GM13976 (cell line): ENCODE data around the gene TRNP1.

Source experiments
- DNase-seq: peaks from one replicate; pipeline ENCODE4 v3.0.0; 2012; ENCODE audit warnings: low spot score
- CTCF ChIP-seq: IDR thresholded peaks from 2 replicates; pipeline ENCODE4 v1.5.1; 2012; ENCODE audit warnings: borderline replicate concordance, mild to moderate bottlenecking; ENCODE audit not compliant: insufficient read depth; ENCODE audit errors: extremely low read depth, missing control alignments, control extremely low read depth
- in situ Hi-C: fragments of 300-500 bp; cut with MboI; formaldehyde crosslinking; loops from one replicate; pipeline ENCODE4 v1.12.0; 2022; ENCODE audit warnings: low sequenced_read_pairs, mixed read lengths, inconsistent platforms; ENCODE audit not compliant: unreplicated experiment

TRNP1 gene

DNA sequence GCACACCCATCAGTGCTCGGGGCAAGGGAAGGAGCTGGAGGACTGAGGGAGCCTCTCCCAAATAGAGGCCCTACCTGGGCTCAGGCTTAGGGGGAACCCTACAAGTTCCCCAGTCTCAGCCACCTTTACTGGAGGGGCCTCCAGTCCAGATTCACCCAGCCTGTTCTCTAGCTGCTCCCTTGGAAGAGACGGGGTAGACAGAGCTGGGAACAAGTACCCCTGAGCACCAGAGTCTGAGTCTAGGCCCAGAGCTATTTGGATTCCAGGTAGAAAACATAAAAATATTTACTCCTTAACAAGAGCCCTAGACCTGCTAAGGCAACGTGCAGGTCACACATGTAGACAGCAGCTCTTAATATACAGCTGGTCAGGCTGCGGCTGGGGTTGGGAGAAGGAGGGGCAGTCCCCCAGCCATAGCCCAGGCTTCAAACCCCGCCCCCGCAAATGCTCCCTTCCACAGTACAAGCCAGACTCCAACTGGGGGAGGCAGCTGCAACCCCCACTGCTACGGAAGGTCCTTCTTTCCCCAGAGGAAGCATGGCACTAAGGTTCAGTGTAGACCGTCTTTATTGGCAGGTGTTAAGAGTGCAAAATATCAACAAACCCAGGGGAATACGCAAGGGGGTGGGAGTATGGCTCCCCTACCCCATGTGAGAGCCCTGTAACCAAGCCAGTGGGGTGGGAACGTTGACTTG is 11.1 kb downstream of the TRNP1 start:
- no peak for TF ChIP-seq CTCF
- in situ Hi-C loops = no loop called here
- no peak for DNase-seq

- in situ Hi-C loops = no loop called here
- DNase-seq = no peak
- TF ChIP-seq CTCF = no peak
These were observed 11.7 kb downstream of the TRNP1 start for GRCh38 chr1:27005166-27005530.

GRCh38 chr1:27005648-27006496 is 12.4 kb downstream of the TRNP1 start:
- no peak for TF ChIP-seq CTCF
- no peak for DNase-seq
- in situ Hi-C loops = no loop called here

DNA sequence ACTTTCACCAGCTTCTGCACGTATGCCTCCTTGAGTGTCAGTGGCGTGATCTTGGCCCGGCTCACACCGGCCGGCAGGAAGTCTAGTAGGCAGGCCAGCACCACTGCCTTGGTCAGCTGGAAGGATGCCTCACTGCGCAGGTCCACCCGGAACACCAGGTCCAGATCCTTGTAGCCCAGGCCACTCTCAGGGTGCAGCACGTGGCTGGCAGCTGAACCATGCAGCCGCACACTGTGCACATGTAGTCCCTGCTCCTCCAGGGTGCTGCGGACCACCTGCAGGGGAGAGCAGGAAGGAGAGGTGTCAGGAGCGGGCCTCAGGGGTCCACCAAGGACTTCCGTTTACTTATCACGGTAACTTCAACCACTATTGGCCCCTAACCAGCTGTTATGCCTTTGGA is 13.2 kb downstream of the TRNP1 start:
- in situ Hi-C loops = no loop called here
- DNase-seq = no peak
- TF ChIP-seq CTCF = no peak

DNA sequence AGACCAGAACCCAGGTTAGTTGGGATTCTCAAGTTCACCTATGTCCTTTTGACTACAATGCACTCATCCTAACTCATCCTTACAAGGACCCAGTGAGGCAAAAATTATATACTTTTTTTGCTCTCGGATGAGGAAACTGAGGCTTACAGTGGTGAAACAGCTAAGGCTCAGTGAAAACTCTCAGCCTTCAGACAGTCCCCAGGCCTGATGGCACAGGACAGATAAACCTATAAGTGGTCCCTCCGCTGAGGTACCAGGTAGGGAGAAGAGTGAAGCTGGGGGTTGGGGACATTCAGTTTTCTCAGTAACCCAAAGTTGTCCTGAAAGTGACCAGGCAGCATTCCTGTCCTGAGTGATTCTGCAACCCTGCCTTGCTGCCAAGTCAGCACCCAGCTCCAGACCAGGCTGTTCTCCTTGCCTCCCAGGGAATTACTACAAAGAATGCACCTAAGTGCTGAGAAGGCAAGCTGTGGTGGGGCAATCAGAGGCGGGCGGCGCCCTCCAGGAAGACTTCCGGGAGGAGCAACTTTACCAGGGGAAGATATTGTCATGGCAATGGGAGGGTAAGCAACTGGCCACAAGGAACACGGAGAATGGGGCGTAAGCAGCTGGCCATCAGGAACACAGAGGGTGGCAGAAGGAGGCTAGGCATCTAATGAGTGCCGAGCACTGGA is 14.6 kb downstream of the TRNP1 start:
- DNase-seq = no peak
- in situ Hi-C loops = no loop called here
- TF ChIP-seq CTCF = no peak

DNA sequence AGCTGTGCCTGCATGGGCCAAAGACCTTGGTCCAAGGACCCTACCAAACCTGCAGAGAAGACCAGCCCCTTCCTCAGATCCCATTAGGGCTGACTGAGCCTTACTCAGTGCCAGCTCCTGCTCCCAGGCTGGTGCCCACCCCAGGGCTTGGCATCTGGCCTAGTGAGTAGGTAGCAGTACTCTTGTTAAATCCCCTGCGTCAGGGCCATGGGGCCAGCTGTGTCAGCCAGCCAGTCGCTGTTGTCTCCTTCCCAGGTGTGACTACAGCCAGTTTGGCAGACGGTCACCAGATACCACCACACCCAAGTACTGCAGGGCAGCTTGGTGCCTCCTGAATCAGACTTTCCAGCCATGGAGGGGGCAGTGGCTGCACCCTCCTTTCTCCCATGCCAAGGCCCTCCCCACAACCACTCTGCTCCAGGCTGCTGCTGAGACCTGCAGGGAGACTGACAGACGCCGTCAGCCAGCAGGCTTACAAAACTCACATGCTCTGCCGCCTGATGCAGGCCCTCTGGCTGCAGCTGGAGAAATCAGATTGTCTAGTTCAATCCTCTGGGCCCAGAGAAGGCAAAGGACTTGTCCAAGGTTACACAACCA is 16.2 kb downstream of the TRNP1 start:
- TF ChIP-seq CTCF = no peak
- DNase-seq = no peak
- in situ Hi-C loops = no loop called here
